Umbilical cord (tissue), 2 donors: ENCODE measurements around the gene BRF1. TPM values are rescaled to one million over a fixed set of nuclear protein-coding genes. Genes with fewer than 3 reads are reported as not detected.
A peak's percentile ranks its signal among the peaks of the same experiment; 100 is the strongest.
"Not testable (repeated sequence)": the region's sequence is repeated elsewhere in the genome, so short reads cannot be mapped to it uniquely, and the experiment has no call there.

ENCODE experiments used
- DNase-seq: peaks from one replicate; pipeline ENCODE4 v3.0.0-alpha.2; 2015; ENCODE audit warnings: low spot score
- total RNA-seq: library from RNA; depleted of rRNA; stranded (reverse); fragments of >200 nt; gene quantifications from one replicate; pipeline ENCODE4 v1.2.3, GENCODE V29; 2014; ENCODE audit warnings: low replicate concordance; ENCODE audit not compliant: insufficient read depth

BRF1 gene
- total RNA-seq, 1 donor from 2014 or later, result 41.9 TPM

DNA sequence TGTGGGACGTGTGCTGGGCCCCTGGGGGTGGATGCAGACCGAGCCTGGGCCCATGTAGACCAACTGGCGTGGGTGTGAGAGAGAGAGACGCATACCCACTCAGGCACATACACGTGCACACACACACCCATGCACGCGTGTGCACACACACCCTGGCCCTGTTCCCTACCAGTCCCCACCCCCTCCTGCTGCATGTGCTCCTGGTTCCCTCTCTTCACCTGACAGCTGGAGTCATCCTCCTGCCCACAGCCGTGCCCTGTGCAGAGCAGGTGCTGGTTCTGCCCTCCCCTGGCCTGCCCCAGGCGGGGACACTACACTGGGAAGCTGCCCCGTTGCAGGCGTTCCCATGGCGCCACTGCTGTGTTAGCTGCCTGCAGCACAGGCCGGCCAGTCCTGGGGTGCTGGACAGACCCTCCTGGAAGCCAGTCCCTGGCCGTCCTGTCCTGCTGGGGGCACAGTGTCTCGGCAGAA lies 32.3 kb upstream of the BRF1 start:
- no peak for DNase-seq

DNA sequence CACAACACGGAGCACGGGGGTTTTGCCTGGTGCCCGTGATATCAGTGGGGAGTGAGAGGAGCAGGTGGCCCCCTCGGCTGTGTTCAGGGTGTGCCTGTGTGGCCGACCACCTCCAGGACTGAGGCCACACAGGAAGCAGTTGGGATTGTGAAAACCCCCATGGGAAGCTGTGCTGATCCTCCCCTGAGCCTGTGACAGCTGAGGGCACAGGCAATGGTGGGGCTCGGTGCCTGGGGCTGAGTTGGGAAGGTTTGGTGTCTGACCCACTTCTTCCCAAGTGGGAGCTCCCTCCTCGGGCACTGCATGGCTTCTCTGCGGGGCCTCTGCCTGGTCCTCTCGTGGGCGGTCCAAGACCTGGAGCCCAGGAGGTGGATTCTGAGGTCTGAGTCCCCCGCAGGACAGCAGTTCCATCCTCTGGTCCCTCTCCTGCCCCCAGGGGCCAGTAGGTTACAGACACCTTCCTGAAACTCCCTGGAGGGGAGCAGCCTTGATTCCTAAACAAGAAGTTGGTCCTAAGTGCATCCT lies 31.6 kb upstream of the BRF1 start:
- DNase-seq, result no peak

GRCh38 chr14:105331575-105332349 lies 31.0 kb upstream of the BRF1 start:
- no peak for DNase-seq

DNA sequence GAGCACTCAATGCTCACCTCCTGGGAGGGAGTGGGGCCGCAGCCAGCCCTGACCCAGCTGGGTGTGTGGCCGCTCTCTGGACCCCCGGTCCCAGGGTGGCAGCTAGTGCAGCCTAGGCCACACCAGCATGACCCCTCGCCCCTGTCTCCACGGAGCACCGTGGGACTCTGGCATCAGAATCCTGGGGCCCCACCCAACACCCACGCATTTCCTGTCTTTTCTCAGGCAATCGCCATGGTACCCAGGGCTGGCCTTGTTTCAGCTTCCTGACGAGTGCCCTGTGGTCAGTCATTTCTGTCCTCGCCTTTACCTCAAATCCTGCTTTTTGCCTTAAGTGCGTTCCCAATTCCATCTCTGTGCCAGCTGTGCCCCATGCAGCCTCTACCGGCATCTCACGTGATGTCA lies 29.7 kb upstream of the BRF1 start:
- DNase-seq, result no peak

- DNase-seq, result no peak
These were observed 28.8 kb upstream of the BRF1 start for GRCh38 chr14:105329411-105330150.

GRCh38 chr14:105328678-105329390 lies 28.0 kb upstream of the BRF1 start:
- DNase-seq, result no peak

DNA sequence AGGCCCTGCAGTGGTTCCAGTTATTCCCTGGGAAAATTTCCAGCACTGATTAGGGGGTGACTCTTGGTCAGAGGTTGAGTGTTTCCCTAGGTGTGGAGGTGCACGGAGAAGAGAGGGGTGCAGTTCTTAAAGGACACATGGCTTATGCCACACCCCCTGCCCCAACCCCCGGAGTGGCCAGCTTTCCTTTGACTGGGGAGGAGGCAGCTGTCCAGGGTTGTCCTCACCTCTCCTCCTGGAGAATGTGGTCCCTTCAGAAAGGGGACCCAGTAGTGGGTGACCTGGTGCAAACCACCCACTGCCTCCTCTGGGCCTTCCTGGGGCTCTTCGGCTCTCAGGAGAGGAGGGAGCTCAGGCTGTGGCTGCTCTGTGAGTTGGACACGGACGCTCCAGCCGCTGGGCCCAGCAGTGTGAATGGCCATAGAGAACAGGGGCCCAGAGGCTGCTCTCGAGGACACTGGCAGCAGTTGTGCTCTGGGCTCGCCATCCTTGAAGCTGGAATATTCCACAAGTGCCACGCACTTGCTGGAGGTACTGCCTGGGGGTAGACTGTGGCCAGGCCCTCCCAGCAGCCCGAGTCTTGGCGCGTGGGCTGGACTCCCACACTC lies 27.4 kb upstream of the BRF1 start:
- DNase-seq, result no peak

DNA sequence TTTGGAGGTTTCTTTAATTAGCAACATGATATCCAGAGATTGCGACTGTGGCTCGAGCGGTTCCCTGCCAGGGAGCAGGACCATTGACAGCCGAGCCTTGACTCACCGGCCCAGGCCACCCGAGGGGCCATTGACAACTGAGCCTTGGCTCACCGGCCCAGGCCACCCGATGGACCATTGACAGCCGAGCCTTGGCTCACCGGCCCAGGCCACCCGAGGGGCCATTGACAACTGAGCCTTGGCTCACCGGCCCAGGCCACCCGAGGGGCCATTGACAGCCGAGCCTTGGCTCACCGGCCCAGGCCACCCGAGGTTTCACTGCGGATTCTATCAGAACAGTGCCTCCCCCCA lies 26.9 kb upstream of the BRF1 start:
- DNase-seq, result not testable (repeated sequence)

DNA sequence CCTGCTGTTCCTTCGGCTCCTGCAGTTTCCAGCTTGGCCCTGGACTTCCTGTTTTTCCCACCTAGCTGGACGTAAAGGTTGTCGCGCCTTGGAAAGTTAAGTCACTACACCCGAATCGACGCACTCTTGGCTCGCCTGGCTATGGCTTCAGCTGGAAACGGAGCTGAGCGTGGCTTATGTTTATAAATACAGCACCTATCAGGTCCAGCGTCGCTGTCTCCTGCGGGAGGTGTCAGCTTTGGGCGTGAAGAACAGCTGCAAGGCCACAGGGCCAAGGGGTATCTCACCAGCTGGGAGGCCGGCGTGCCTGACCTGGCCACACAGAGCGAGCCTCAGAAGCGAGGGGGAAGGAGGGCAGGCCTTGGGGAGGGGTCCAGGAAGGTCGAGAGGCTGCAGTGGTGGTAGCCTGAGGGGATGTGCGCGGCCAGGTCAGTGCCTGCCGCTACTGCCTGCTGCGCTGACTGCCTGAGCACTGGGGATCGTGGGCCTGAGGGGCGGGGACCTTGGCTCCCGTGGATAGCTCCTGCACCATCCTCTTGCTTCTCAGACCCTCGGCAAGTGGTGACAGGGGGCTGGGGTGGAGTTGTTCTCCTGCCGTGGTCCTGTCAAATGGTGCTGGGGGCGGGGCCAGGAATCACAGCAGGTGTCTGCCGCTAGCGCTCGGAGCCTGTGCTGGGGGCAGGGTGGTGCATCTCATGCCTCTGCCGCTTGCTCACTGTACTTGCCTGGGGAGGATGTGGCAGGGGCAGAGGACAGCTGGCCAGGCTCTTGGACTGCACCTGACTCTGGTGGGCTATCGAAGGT lies 26.3 kb upstream of the BRF1 start:
- DNase-seq, result no peak

DNA sequence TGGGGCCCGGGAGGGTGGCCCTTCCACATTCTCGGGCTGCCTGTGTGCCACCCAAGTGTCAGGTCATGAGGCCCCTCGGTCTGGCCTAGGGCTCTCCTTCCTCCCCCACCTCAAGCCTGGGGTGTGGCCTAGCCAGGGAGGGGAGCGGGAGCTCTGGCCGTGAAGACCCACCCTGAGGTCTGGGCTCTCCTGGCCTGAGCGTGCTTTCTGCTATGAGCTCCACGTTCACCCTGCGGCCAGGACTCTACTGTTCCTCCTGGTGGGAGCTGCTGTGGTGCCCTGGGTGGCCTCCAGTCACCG lies 25.7 kb upstream of the BRF1 start:
- no peak for DNase-seq

GRCh38 chr14:105325716-105326567 lies 25.1 kb upstream of the BRF1 start:
- DNase-seq, result no peak

- no peak for DNase-seq
These were observed 24.5 kb upstream of the BRF1 start for GRCh38 chr14:105325303-105325702.

DNA sequence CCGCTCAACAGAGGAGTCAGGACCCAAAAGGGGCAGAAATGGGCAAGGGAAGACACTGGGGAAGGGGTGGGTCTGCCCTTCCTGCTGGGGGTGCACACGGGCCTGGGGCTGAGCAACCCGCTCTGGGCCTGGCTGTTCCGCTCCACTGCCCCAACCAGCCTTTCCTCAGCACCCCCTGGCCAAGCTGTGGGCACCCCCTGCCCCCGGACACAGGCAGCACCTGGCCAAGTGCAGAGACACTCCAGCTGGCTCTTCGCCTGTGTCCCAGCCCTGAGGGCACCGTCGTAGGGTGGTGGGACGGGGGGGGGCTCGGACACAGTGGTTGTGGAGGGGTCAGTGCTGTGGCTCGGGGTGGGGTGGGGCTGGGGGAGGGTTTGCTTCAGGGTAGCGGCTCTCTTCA lies 24.1 kb upstream of the BRF1 start:
- no peak for DNase-seq

GRCh38 chr14:105324080-105324778 lies 23.4 kb upstream of the BRF1 start:
- DNase-seq, result peak; percentile 38

DNA sequence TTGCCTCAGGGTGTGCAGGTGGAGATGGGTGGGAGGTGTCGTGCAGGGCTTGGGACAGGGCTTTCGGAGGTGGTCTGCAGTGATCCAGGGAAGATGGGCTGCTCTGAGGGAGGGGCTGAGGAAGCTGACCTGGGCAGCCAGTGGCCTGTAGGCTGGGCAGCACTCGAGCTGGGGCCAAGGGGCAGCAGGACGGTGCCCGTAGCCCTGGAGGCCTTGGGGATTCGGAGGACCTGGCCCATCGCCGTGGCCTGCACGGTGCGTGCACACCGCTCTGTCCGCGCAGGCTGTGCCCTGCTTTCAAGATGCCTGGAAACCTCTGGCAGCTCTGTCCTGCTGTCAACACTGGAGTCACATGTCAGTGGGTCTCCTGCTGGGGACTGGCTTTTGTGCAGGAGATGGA lies 22.9 kb upstream of the BRF1 start:
- DNase-seq, result no peak

GRCh38 chr14:105322791-105323556 lies 22.2 kb upstream of the BRF1 start:
- no peak for DNase-seq

- DNase-seq, result peak; percentile 31
These were observed 16.7 kb upstream of the BRF1 start for GRCh38 chr14:105317546-105317945.

DNA sequence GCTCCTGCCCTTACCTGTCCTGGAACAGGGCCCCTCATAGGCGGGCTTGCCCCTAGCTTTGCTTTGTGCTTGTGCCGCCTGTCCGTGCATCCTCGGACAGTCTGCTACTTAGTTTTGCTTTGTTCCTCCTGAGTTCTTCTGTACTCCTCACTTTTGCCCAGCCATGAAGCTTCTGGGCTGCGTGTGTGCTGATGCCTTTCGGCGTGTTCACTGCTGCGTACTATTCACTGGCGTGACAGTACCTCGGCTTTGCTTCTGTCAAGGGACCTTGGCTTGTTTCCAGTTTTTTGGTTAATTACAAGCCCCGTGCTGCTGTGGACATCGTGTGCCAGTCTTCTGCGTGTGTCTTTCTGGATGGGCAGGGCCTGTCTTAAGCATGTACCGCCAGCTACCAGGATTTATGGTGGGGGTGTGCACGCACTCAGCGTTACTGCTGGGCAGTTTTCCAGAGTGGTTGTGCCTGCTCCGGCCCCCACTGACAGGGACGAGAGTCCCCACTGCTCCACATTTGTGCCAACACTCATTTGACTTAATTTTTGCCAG lies 16.2 kb upstream of the BRF1 start:
- no peak for DNase-seq

- DNase-seq, result no peak
These were observed 15.8 kb upstream of the BRF1 start for GRCh38 chr14:105316577-105316941.
